H1 (cell line): ENCODE measurements around the gene PLIN4. TPM values are rescaled to one million over a fixed set of nuclear protein-coding genes. Genes with fewer than 3 reads are reported as not detected.

ENCODE experiments used
- CTCF ChIA-PET: fragments of 300-600 bp; sonication (Branson Sonifier 250); formaldehyde crosslinking; loops from one replicate; lab custom pipeline; 2021; ENCODE audit not compliant: partially characterized antibody; lab: Charles Lee
- POLR2A ChIA-PET: fragments of 300-600 bp; sonication (Branson Sonifier 250); formaldehyde crosslinking; loops from one replicate; lab custom pipeline; 2021; ENCODE audit warnings: inconsistent platforms; ENCODE audit not compliant: partially characterized antibody; lab: Charles Lee
- DNase-seq, 2 experiments: peaks; one replicate each; pipeline versions ENCODE4 v3.0.0 to v3.0.0-alpha.2; 2010 to 2022; ENCODE audit warnings: low spot score in 2 of 2, low read depth in 1 of 2, mixed read lengths in 1 of 2
- FAIRE-seq: peaks from 2 replicates; lab custom pipeline; 2011; peaks lifted over from hg19 to GRCh38; lab: Jason Lieb, UNC
- H2AFZ ChIP-seq: 2 replicates; pipeline ENCODE4 v1.8.1; 2012; ENCODE audit warnings: low read length, inconsistent platforms
- H2AK5ac ChIP-seq: 2 replicates; pipeline ENCODE4 v1.6.1; 2013; ENCODE audit warnings: low read depth, low read length
- H2BK120ac ChIP-seq: replicated peaks from 2 replicates; pipeline ENCODE3; 2013; ENCODE audit warnings: low read depth, low read length, inconsistent platforms
- H2BK12ac ChIP-seq: 2 replicates; pipeline ENCODE4 v1.6.1; 2013; ENCODE audit warnings: low read depth, low read length
- H2BK15ac ChIP-seq: 2 replicates; pipeline ENCODE4 v1.6.1; 2013; ENCODE audit warnings: low read length
- H2BK20ac ChIP-seq: 2 replicates; pipeline ENCODE4 v1.6.1; 2013; ENCODE audit warnings: low read length
- H2BK5ac ChIP-seq: 2 replicates; pipeline ENCODE4 v1.6.1; 2013; ENCODE audit warnings: low read depth, low read length
- H3K14ac ChIP-seq: 2 replicates; pipeline ENCODE4 v1.6.1; 2013; ENCODE audit warnings: inconsistent platforms; ENCODE audit not compliant: insufficient read length
- H3K18ac ChIP-seq: 2 replicates; pipeline ENCODE4 v1.6.1; 2013; ENCODE audit warnings: low read length; ENCODE audit errors: extremely low read depth
- H3K23ac ChIP-seq: 2 replicates; pipeline ENCODE4 v1.6.1; 2013; ENCODE audit warnings: inconsistent platforms; ENCODE audit not compliant: insufficient read length
- H3K23me2 ChIP-seq: 2 replicates; pipeline ENCODE4 v1.6.1; 2013; ENCODE audit warnings: low read depth, low read length
- H3K27ac ChIP-seq: 2 replicates; pipeline ENCODE4 v1.6.1; 2011; ENCODE audit warnings: low read depth, low read length, inconsistent platforms
- H3K27me3 ChIP-seq, 4 experiments: replicated peaks in 1 of 4; 1 replicate in 1 of 4; 2 replicates in 3 of 4; pipeline versions ENCODE4 v1.6.1 to v1.8.1; 2011 to 2013; ENCODE audit warnings: low read length in 3 of 4, mild to moderate bottlenecking in 3 of 4, inconsistent platforms in 2 of 4, mixed read lengths in 2 of 4, moderate library complexity in 1 of 4; ENCODE audit not compliant: control insufficient read depth in 3 of 4, insufficient read depth in 3 of 4; ENCODE audit errors: extremely low read depth in 1 of 4
- H3K36me3 ChIP-seq, 4 experiments: 2 replicates each; pipeline versions ENCODE4 v1.6.1 to v1.8.1; 2011 to 2013; ENCODE audit warnings: mild to moderate bottlenecking in 4 of 4, low read length in 3 of 4, moderate library complexity in 2 of 4, control low read depth in 1 of 4, inconsistent platforms in 1 of 4; ENCODE audit not compliant: insufficient read depth in 4 of 4, control insufficient read depth in 2 of 4
- H3K4ac ChIP-seq: replicated peaks from 2 replicates; pipeline ENCODE3; 2013; ENCODE audit warnings: low read length, low read depth, mixed read lengths, inconsistent platforms; ENCODE audit not compliant: insufficient read length
- H3K4me1 ChIP-seq, 4 experiments: replicated peaks in 1 of 4; 1 replicate in 1 of 4; 2 replicates in 3 of 4; pipeline versions ENCODE4 v1.6.1 to v1.8.1; 2011 to 2013; ENCODE audit warnings: low read length in 3 of 4, inconsistent platforms in 2 of 4, mixed read lengths in 1 of 4; ENCODE audit not compliant: insufficient read depth in 4 of 4, control insufficient read depth in 3 of 4
- H3K4me2 ChIP-seq, 2 experiments: 2 replicates each; pipeline versions ENCODE4 v1.6.1 to v1.8.1; 2011 to 2013; ENCODE audit warnings: low read depth in 2 of 2, low read length in 2 of 2, control low read depth in 1 of 2, inconsistent platforms in 1 of 2, mild to moderate bottlenecking in 1 of 2; ENCODE audit not compliant: insufficient read depth in 1 of 2
- H3K4me3 ChIP-seq, 4 experiments: fragments of 200-600, 300-600 bp in 1 of 4; sonication (generic), shearing (Covaris generic), sonication (Bioruptor Twin) in 1 of 4; 2 replicates each; pipeline versions ENCODE4 v1.5.1 to v1.8.1; 2011 to 2016; ENCODE audit warnings: low read length in 4 of 4, low read depth in 3 of 4, control low read depth in 2 of 4, inconsistent platforms in 2 of 4, mild to moderate bottlenecking in 2 of 4, mixed read lengths in 1 of 4, moderate library complexity in 1 of 4; ENCODE audit not compliant: insufficient read depth in 2 of 4; ENCODE audit errors: extremely low read depth in 1 of 4
- H3K56ac ChIP-seq: replicated peaks from 2 replicates; pipeline ENCODE3; 2013; ENCODE audit warnings: low read depth, mild to moderate bottlenecking, mixed read lengths, low read length, inconsistent platforms; ENCODE audit not compliant: insufficient read length
- H3K79me1 ChIP-seq: 2 replicates; pipeline ENCODE4 v1.6.1; 2013; ENCODE audit warnings: low read depth, low read length, control low read depth
- H3K79me2 ChIP-seq, 2 experiments: 2 replicates each; pipeline versions ENCODE4 v1.6.1 to v1.8.1; 2012 to 2013; ENCODE audit warnings: low read length in 2 of 2, mild to moderate bottlenecking in 2 of 2, inconsistent platforms in 1 of 2; ENCODE audit not compliant: insufficient read depth in 2 of 2, control insufficient read depth in 1 of 2
- H3K9ac ChIP-seq, 4 experiments: replicated peaks in 1 of 4; 1 replicate in 1 of 4; 2 replicates in 3 of 4; pipeline versions ENCODE4 v1.6.1 to v1.8.1; 2011 to 2013; ENCODE audit warnings: low read depth in 3 of 4, low read length in 3 of 4, control low read depth in 2 of 4, mild to moderate bottlenecking in 2 of 4, moderate library complexity in 2 of 4, inconsistent platforms in 1 of 4; ENCODE audit errors: extremely low read depth in 1 of 4
- H3K9me3 ChIP-seq, 2 experiments: 2 replicates each; pipeline versions ENCODE4 v1.6.1 to v1.8.1; 2012 to 2013; ENCODE audit warnings: mild to moderate bottlenecking in 2 of 2, moderate library complexity in 2 of 2, control low read depth in 1 of 2, inconsistent platforms in 1 of 2, low read depth in 1 of 2, low read length in 1 of 2, mixed read lengths in 1 of 2; ENCODE audit not compliant: insufficient read depth in 2 of 2
- H4K20me1 ChIP-seq, 2 experiments: replicated peaks in 1 of 2; 2 replicates each; pipeline versions ENCODE3 to v1.8.1; 2011 to 2013; ENCODE audit warnings: inconsistent platforms in 2 of 2, low read length in 2 of 2, mild to moderate bottlenecking in 1 of 2; ENCODE audit not compliant: insufficient read depth in 2 of 2, control insufficient read depth in 1 of 2
- H4K5ac ChIP-seq: 2 replicates; pipeline ENCODE4 v1.6.1; 2013; ENCODE audit warnings: low read length, low read depth, mixed read lengths, inconsistent platforms; ENCODE audit not compliant: insufficient read length
- H4K8ac ChIP-seq: 2 replicates; pipeline ENCODE4 v1.8.0; 2013; ENCODE audit warnings: mild to moderate bottlenecking, moderate library complexity, low read length, inconsistent platforms; ENCODE audit not compliant: insufficient read depth; ENCODE audit errors: extremely low read depth
- H4K91ac ChIP-seq: replicated peaks from 2 replicates; pipeline ENCODE3; 2013; ENCODE audit warnings: low read length, mixed read lengths, inconsistent platforms; ENCODE audit not compliant: insufficient read length
- CBX5 ChIP-seq: fragments of 300-800, 300-1000 bp; sonication (generic); IDR thresholded peaks from 2 replicates; pipeline ENCODE4 v1.7.1; 2016; ENCODE audit warnings: antibody characterized with exemption, low read length, low read depth
- E2F6 ChIP-seq: IDR thresholded peaks from 2 replicates; pipeline ENCODE4 v1.6.1; 2012; ENCODE audit warnings: inconsistent platforms
- FOSL1 ChIP-seq: IDR thresholded peaks from 2 replicates; pipeline ENCODE4 v1.6.1; 2011; ENCODE audit warnings: mild to moderate bottlenecking, low read depth, low read length, moderate library complexity; ENCODE audit not compliant: insufficient read depth
- KDM1A ChIP-seq: fragments of 200-600, 300-600 bp; sonication (generic); IDR thresholded peaks from 2 replicates; pipeline ENCODE4 v1.7.1; 2016; ENCODE audit warnings: mild to moderate bottlenecking, low read length, borderline replicate concordance
- KDM5A ChIP-seq: fragments of 200-600 bp; IDR thresholded peaks from 2 replicates; pipeline ENCODE4 v1.7.1; 2012; ENCODE audit warnings: mild to moderate bottlenecking, low read length, inconsistent platforms, mixed read lengths
- SIN3A ChIP-seq, 2 experiments: IDR thresholded peaks in 1 of 2; conservative IDR thresholded peaks in 1 of 2; 2 replicates each; pipeline ENCODE4 v1.6.1; 2011 to 2012; ENCODE audit warnings: low read length in 2 of 2, improper control_type of control experiment in 1 of 2, low read depth in 1 of 2, mild to moderate bottlenecking in 1 of 2
- USF2 ChIP-seq: IDR thresholded peaks from 2 replicates; pipeline ENCODE4 v1.6.1; 2011; ENCODE audit warnings: low read length, improper control_type of control experiment
- WGBS, 2 experiments: shearing (Covaris generic) in 1 of 2; methylation state at CpG; one replicate each; pipeline versions ENCODE4 v1.1.6 to v1.1.7; 2013 to 2015; ENCODE audit warnings: low lambda C conversion rate in 2 of 2, mixed read lengths in 2 of 2, inconsistent platforms in 1 of 2, low coverage in 1 of 2, missing lambda C conversion rate in 1 of 2; ENCODE audit not compliant: insufficient replicate concordance in 2 of 2, insufficient coverage in 1 of 2, insufficient read length in 1 of 2; ENCODE audit errors: extremely low coverage in 1 of 2, missing lambda C conversion rate in 1 of 2; 5-methylcytosine and 5-hydroxymethylcytosine counted together
- polyA plus RNA-seq, 7 experiments: library from polyadenylated mRNA; depleted of rRNA in 3 of 7; stranded (reverse) in 5 of 7; unstranded in 2 of 7; fragments of >200 nt in 5 of 7; fragments of 200-250 nt in 2 of 7; gene quantifications; 1 replicate in 5 of 7; 2 replicates in 1 of 7; 4 replicates in 1 of 7; pipeline versions ENCODE4 v1.2.1 to v1.2.3, GENCODE V29; 2011 to 2013; ENCODE audit warnings: missing spikeins in 2 of 7, mixed read lengths in 2 of 7
- total RNA-seq: library from RNA; stranded (reverse); fragmentation: NEBNext Ultra II Directional; extraction: Animal tissue kit (Norgen Biotek cat#: 25700); gene quantifications from 2 replicates; pipeline ENCODE4 v1.2.1, GENCODE V29; 2021

The PLIN4 gene
- total and polyA plus RNA-seq, 2 of the 8 experiments (the other 6 are each of a cell fraction or from before 2014, with no cell fraction given) = 0.35 to 0.45 TPM

- Histone ChIP-seq H3K56ac (no peak overlapping the region), H2BK12ac (no peak overlapping the region), H3K14ac (no peak overlapping the region), H3K27me3 (peaks cover 2 to 31% (median 22%) of the 10 kb centered on the region in 4 experiments; a peak in 6 of 7 replicates), H2AFZ (no peak overlapping the region), H3K27ac (no peak overlapping the region), H4K20me1 (peaks cover 13 to 22% of the 10 kb centered on the region in 2 experiments), H3K9me3 (no peaks in the 10 kb centered on the region), H2BK15ac (no peak overlapping the region), H2BK5ac (no peak overlapping the region; the same call in 1 of the 2 replicates), H2AK5ac (no peak overlapping the region), H3K4me3 (no peak overlapping the region), H4K8ac (peak overlapping the region; percentile 51; the same call in 1 of the 2 replicates), H3K23me2 (no peaks in the 10 kb centered on the region), H3K18ac (no peak overlapping the region), H4K91ac (no peak overlapping the region), H3K4me1 (no peaks in the 10 kb centered on the region), H4K5ac (no peak overlapping the region), H3K36me3 (peaks cover 0 to 16% (median 3%) of the 10 kb centered on the region in 4 experiments; a peak in 4 of 8 replicates), H3K9ac (no peak overlapping the region), H3K23ac (no peak overlapping the region), H2BK20ac (no peak overlapping the region), H3K4ac (no peak overlapping the region), H3K79me2 (no peaks in the 10 kb centered on the region), H3K4me2 (no peak overlapping the region), H2BK120ac (no peak overlapping the region), H3K79me1 (peaks cover 2% of the 10 kb centered on the region; the same call in 1 of the 2 replicates)
- FAIRE-seq = no peak
- CTCF ChIA-PET = interaction anchor here (0.6 to 5.2 kb wide), 7 partner anchors 9 to 129 kb away, joined by 3 to 40 read pairs (median 4); no protein-coding TSS in a partner anchor
- DNase-seq = no peak
- POLR2A ChIA-PET = interaction anchor here (0.7 to 2.8 kb wide), 5 partner anchors 9 to 165 kb away, joined by 4 to 27 read pairs (median 7); partner anchors contain the start of genes MPND and PLIN4
- WGBS, 2 experiments = 85% methylated on average over 17 of the region's 17 CpGs; no CpG with 5 or more reads in 1 of the 2 experiments
- no peak for TF ChIP-seq E2F6
- no peak for TF ChIP-seq KDM1A
- no peak for TF ChIP-seq FOSL1
- TF ChIP-seq CBX5 = no peak
- no peak for TF ChIP-seq USF2
- TF ChIP-seq SIN3A (conservative IDR thresholded peaks at IDR 0.05 in 1 of 2, IDR thresholded peaks at IDR 0.05 in 1 of 2; ENCODE audit: low read depth in 1 of 2, low read length in 2 of 2) = no peak
- no peak for TF ChIP-seq KDM5A
Measured at GRCh38 chr19:4507804-4508203, 10.5 kb downstream of the PLIN4 start.
